ENCODE data around the gene ARPP19. TPM values are rescaled to one million over a fixed set of nuclear protein-coding genes. Genes with fewer than 3 reads are reported as not detected.
"Not testable (repeated sequence)": the region's sequence is repeated elsewhere in the genome, so short reads cannot be mapped to it uniquely, and the experiment has no call there.

Gene ARPP19
- total RNA-seq, 5 donors from 2014 or later (not counting 1 experiment from before 2014, with no cell fraction given), result 84.1 to 106 (median 95.9) TPM

- H3K36me3 ChIP-seq (ENCODE audit: control insufficient read depth in 2 of 2, extremely low read depth in 1 of 2, insufficient read depth in 1 of 2, low read length in 1 of 2); DNase-seq: not testable (repeated sequence)
These were observed 56.0 kb downstream of the ARPP19 start for GRCh38 chr15:52512869-52513268.

GRCh38 chr15:52511084-52511483 is 57.7 kb downstream of the ARPP19 start:
- H3K27ac ChIP-seq (ENCODE audit: low read length), result no peak overlapping the region
- Mint-ChIP-seq H3K27me3 (no peaks in the 10 kb centered on the region), H3K4me3 (no peak overlapping the region), H3K36me3 (no peaks in the 10 kb centered on the region), H3K27ac (no peak overlapping the region), H3K4me1 (peaks cover 28 to 38% (median 37%) of the 10 kb centered on the region in 3 donors), H3K9me3 (no peaks in the 10 kb centered on the region)
- ATAC-seq (replicated peaks in 1 of 4) (no peak), DNase-seq (no peak)
- no peak overlapping the region for H3K4me3 ChIP-seq (ENCODE audit: control insufficient read depth in 1 of 2, extremely low read depth in 1 of 2, low read length in 1 of 2)
- no peaks in the 10 kb centered on the region for H3K9me3 ChIP-seq
- 100% methylated on average over 2 of the region's 2 CpGs for WGBS (ENCODE audit: insufficient coverage)
- H3K27me3 ChIP-seq (replicated peaks in 1 of 2; ENCODE audit: control insufficient read depth in 2 of 2, extremely low read depth in 1 of 2, insufficient read depth in 2 of 2, low read length in 1 of 2), result no peaks in the 10 kb centered on the region
- H3K4me1 ChIP-seq (ENCODE audit: control insufficient read depth in 1 of 2, extremely low read depth in 1 of 2, insufficient read depth in 2 of 2, low read length in 2 of 2), result no peaks in the 10 kb centered on the region
- no peaks in the 10 kb centered on the region for H3K36me3 ChIP-seq (ENCODE audit: control insufficient read depth in 2 of 2, extremely low read depth in 1 of 2, insufficient read depth in 1 of 2, low read length in 1 of 2)
- POLR2A ChIA-PET, result no interaction called here
- CTCF ChIA-PET, result interaction anchor here in 1 of 2 donors (0.7 kb wide), 1 partner anchor 277 kb away, joined by 3 read pairs; no protein-coding TSS in a partner anchor

More at GRCh38 chr15:52512869-52513268, 56.0 kb downstream of the ARPP19 start:
- H3K9me3 Mint-ChIP-seq; H3K36me3 Mint-ChIP-seq; H3K27me3 ChIP-seq (replicated peaks in 1 of 2; ENCODE audit: control insufficient read depth in 2 of 2, extremely low read depth in 1 of 2, insufficient read depth in 2 of 2, low read length in 1 of 2); H3K27ac Mint-ChIP-seq; H3K27ac ChIP-seq (ENCODE audit: low read length); POLR2A ChIA-PET; ATAC-seq (replicated peaks in 1 of 4); H3K4me3 ChIP-seq (ENCODE audit: control insufficient read depth in 1 of 2, extremely low read depth in 1 of 2, low read length in 1 of 2); H3K4me1 ChIP-seq (ENCODE audit: control insufficient read depth in 1 of 2, extremely low read depth in 1 of 2, insufficient read depth in 2 of 2, low read length in 2 of 2); H3K9me3 ChIP-seq; H3K4me3 Mint-ChIP-seq; H3K27me3 Mint-ChIP-seq: not testable (repeated sequence)
- CTCF ChIA-PET, result interaction anchor here in 1 of 2 donors (0.7 kb wide), 1 partner anchor 111 kb away, joined by 3 read pairs; no protein-coding TSS in a partner anchor
- WGBS (ENCODE audit: insufficient coverage), result 94% methylated on average over 4 of the region's 8 CpGs
- peaks cover 19 to 37% (median 33%) of the 10 kb centered on the region in 3 donors for H3K4me1 Mint-ChIP-seq

GRCh38 chr15:52509500-52510245 is 59.2 kb downstream of the ARPP19 start:
- H3K9me3 Mint-ChIP-seq, result no peaks in the 10 kb centered on the region
- H3K4me1 Mint-ChIP-seq, result peaks cover 36 to 50% (median 46%) of the 10 kb centered on the region in 3 donors
- no peak overlapping the region for H3K27ac Mint-ChIP-seq
- H3K27me3 ChIP-seq (replicated peaks in 1 of 2; ENCODE audit: control insufficient read depth in 2 of 2, extremely low read depth in 1 of 2, insufficient read depth in 2 of 2, low read length in 1 of 2), result no peaks in the 10 kb centered on the region
- CTCF ChIA-PET, result interaction anchor here in 1 of 2 donors (0.7 kb wide), 1 partner anchor 40 kb away, joined by 3 read pairs; no protein-coding TSS in a partner anchor
- POLR2A ChIA-PET, result no interaction called here
- H3K27ac ChIP-seq (ENCODE audit: low read length), result no peak overlapping the region
- H3K4me3 Mint-ChIP-seq, result no peak overlapping the region
- no peaks in the 10 kb centered on the region for H3K36me3 ChIP-seq (ENCODE audit: control insufficient read depth in 2 of 2, extremely low read depth in 1 of 2, insufficient read depth in 1 of 2, low read length in 1 of 2)
- no peak for DNase-seq
- no peak overlapping the region for H3K4me3 ChIP-seq (ENCODE audit: control insufficient read depth in 1 of 2, extremely low read depth in 1 of 2, low read length in 1 of 2)
- no peaks in the 10 kb centered on the region for H3K36me3 Mint-ChIP-seq
- no peaks in the 10 kb centered on the region for H3K27me3 Mint-ChIP-seq
- ATAC-seq (replicated peaks in 1 of 4), result no peak
- peaks cover 0 to 4% of the 10 kb centered on the region in 2 experiments for H3K4me1 ChIP-seq (ENCODE audit: control insufficient read depth in 1 of 2, extremely low read depth in 1 of 2, insufficient read depth in 2 of 2, low read length in 2 of 2)
- no peaks in the 10 kb centered on the region for H3K9me3 ChIP-seq
- 96% methylated on average over 2 of the region's 3 CpGs for WGBS (ENCODE audit: insufficient coverage)

GRCh38 chr15:52506549-52506948 is 62.3 kb downstream of the ARPP19 start:
- H3K4me1 Mint-ChIP-seq, result peaks cover 58 to 64% (median 60%) of the 10 kb centered on the region in 3 donors
- H3K27me3 ChIP-seq (replicated peaks in 1 of 2; ENCODE audit: control insufficient read depth in 2 of 2, extremely low read depth in 1 of 2, insufficient read depth in 2 of 2, low read length in 1 of 2), result no peaks in the 10 kb centered on the region
- ChIA-PET CTCF (no interaction called here), POLR2A (interaction anchor here in 1 of 2 donors (0.7 kb wide), 1 partner anchor 17 kb away, joined by 4 read pairs; no protein-coding TSS in a partner anchor)
- H3K4me3 Mint-ChIP-seq, result no peak overlapping the region
- 100% methylated on average over 4 of the region's 6 CpGs for WGBS (ENCODE audit: insufficient coverage)
- H3K36me3 Mint-ChIP-seq, result no peaks in the 10 kb centered on the region
- peaks cover 4 to 7% of the 10 kb centered on the region in 2 experiments for H3K4me1 ChIP-seq (ENCODE audit: control insufficient read depth in 1 of 2, extremely low read depth in 1 of 2, insufficient read depth in 2 of 2, low read length in 2 of 2)
- no peaks in the 10 kb centered on the region for H3K27me3 Mint-ChIP-seq
- no peak for ATAC-seq (replicated peaks in 1 of 4)
- H3K36me3 ChIP-seq (ENCODE audit: control insufficient read depth in 2 of 2, extremely low read depth in 1 of 2, insufficient read depth in 1 of 2, low read length in 1 of 2), result no peaks in the 10 kb centered on the region
- H3K27ac Mint-ChIP-seq, result no peak overlapping the region
- no peaks in the 10 kb centered on the region for H3K9me3 ChIP-seq
- DNase-seq, result no peak
- no peak overlapping the region for H3K4me3 ChIP-seq (ENCODE audit: control insufficient read depth in 1 of 2, extremely low read depth in 1 of 2, low read length in 1 of 2)
- no peaks in the 10 kb centered on the region for H3K9me3 Mint-ChIP-seq
- H3K27ac ChIP-seq (ENCODE audit: low read length), result no peak overlapping the region

- Mint-ChIP-seq H3K4me3 (no peak overlapping the region), H3K27ac (peak overlapping the region in 1 of 2 donors; percentile 35), H3K36me3 (no peaks in the 10 kb centered on the region), H3K27me3 (no peaks in the 10 kb centered on the region), H3K9me3 (no peaks in the 10 kb centered on the region), H3K4me1 (peaks cover 46 to 56% (median 51%) of the 10 kb centered on the region in 3 donors)
- 100% methylated on average over 5 of the region's 6 CpGs for WGBS (ENCODE audit: insufficient coverage)
- Histone ChIP-seq H3K27ac (ENCODE audit: low read length) (no peak overlapping the region), H3K9me3 (no peaks in the 10 kb centered on the region), H3K4me1 (ENCODE audit: control insufficient read depth in 1 of 2, extremely low read depth in 1 of 2, insufficient read depth in 2 of 2, low read length in 2 of 2) (peaks cover 4 to 7% of the 10 kb centered on the region in 2 experiments), H3K4me3 (ENCODE audit: control insufficient read depth in 1 of 2, extremely low read depth in 1 of 2, low read length in 1 of 2) (no peak overlapping the region), H3K36me3 (ENCODE audit: control insufficient read depth in 2 of 2, extremely low read depth in 1 of 2, insufficient read depth in 1 of 2, low read length in 1 of 2) (no peaks in the 10 kb centered on the region), H3K27me3 (replicated peaks in 1 of 2; ENCODE audit: control insufficient read depth in 2 of 2, extremely low read depth in 1 of 2, insufficient read depth in 2 of 2, low read length in 1 of 2) (no peaks in the 10 kb centered on the region)
- POLR2A ChIA-PET, result interaction anchor here in 1 of 2 donors (0.7 kb wide), 1 partner anchor 18 kb away, joined by 3 read pairs; no protein-coding TSS in a partner anchor
- peak in 1 of 35 experiments; percentile 5 for DNase-seq
- no peak for ATAC-seq (replicated peaks in 1 of 4)
- CTCF ChIA-PET, result no interaction called here
These were observed 63.7 kb downstream of the ARPP19 start for GRCh38 chr15:52505151-52505550.

- peaks cover 40 to 56% (median 45%) of the 10 kb centered on the region in 3 donors for H3K4me1 Mint-ChIP-seq
- Histone ChIP-seq H3K36me3 (ENCODE audit: control insufficient read depth in 2 of 2, extremely low read depth in 1 of 2, insufficient read depth in 1 of 2, low read length in 1 of 2) (no peaks in the 10 kb centered on the region), H3K27ac (ENCODE audit: low read length) (no peak overlapping the region), H3K9me3 (no peaks in the 10 kb centered on the region), H3K27me3 (replicated peaks in 1 of 2; ENCODE audit: control insufficient read depth in 2 of 2, extremely low read depth in 1 of 2, insufficient read depth in 2 of 2, low read length in 1 of 2) (no peaks in the 10 kb centered on the region), H3K4me3 (ENCODE audit: control insufficient read depth in 1 of 2, extremely low read depth in 1 of 2, low read length in 1 of 2) (no peak overlapping the region), H3K4me1 (ENCODE audit: control insufficient read depth in 1 of 2, extremely low read depth in 1 of 2, insufficient read depth in 2 of 2, low read length in 2 of 2) (peaks cover 4 to 7% of the 10 kb centered on the region in 2 experiments)
- peak in 1 of 35 experiments; percentile 25 for DNase-seq
- ChIA-PET CTCF (interaction anchor here (0.6 to 0.7 kb wide), 4 partner anchors 44 to 307 kb away, joined by 3 to 7 read pairs (median 4); no protein-coding TSS in a partner anchor), POLR2A (no interaction called here)
- peak overlapping the region; percentile 25 to 50 for H3K27ac Mint-ChIP-seq
- WGBS (ENCODE audit: insufficient coverage), result 70% methylated on average over 1 of the region's 5 CpGs
- H3K4me3 Mint-ChIP-seq, result peak overlapping the region in 1 of 3 donors; percentile 10
- no peaks in the 10 kb centered on the region for H3K36me3 Mint-ChIP-seq
- no peaks in the 10 kb centered on the region for H3K27me3 Mint-ChIP-seq
- no peaks in the 10 kb centered on the region for H3K9me3 Mint-ChIP-seq
- ATAC-seq (replicated peaks in 1 of 4), result peak in 3 of 4 experiments; percentile 48 to 58 (median 50)
These were observed 64.9 kb downstream of the ARPP19 start for GRCh38 chr15:52503788-52504496.

Data from T-cell (primary cell).